ENCODE results near the gene PRKD2. TPM values are rescaled to one million over a fixed set of nuclear protein-coding genes. Genes with fewer than 3 reads are reported as not detected.

Gene PRKD2
- total and polyA plus RNA-seq, 2 of the 8 experiments (the other 6 are each of a cell fraction or from before 2014, with no cell fraction given) = 24.4 to 63.8 TPM

- TF ChIP-seq CTCF (IDR thresholded peaks at IDR 0.05; ENCODE audit: control extremely low read depth in 1 of 3, insufficient read depth in 1 of 3, low read depth in 1 of 3, low read length in 3 of 3) (peak; percentile 89 to 97 (median 92)), JUN (IDR thresholded peaks at IDR 0.05; ENCODE audit: low read depth, low read length) (no peak), SRF (IDR thresholded peaks at IDR 0.05; ENCODE audit: low read depth, low read length) (0 out of 2 replicates have a peak, but pooled peaks have one; percentile 5), GABPA (IDR thresholded peaks at IDR 0.05; ENCODE audit: borderline replicate concordance, insufficient read depth, low read length) (no peak)
Measured at GRCh38 chr19:46661735-46662592, 55.0 kb downstream of the PRKD2 start (continued).

Measured in H1 (cell line).